T-helper 17 cell (primary cell): ENCODE results near the gene ZNF37A. TPM values are rescaled to one million over a fixed set of nuclear protein-coding genes. Genes with fewer than 3 reads are reported as not detected.
"Not testable (repeated sequence)": the region's sequence is repeated elsewhere in the genome, so short reads cannot be mapped to it uniquely, and the experiment has no call there.

ENCODE experiments used
- ATAC-seq: fragments of 150-1000 bp; cut with Tn5 transposase; 2 replicates; pipeline ENCODE4 v1.10.0; 2021; ENCODE audit warnings: mild to moderate bottlenecking, moderate library complexity
- DNase-seq, 3 donors: peaks; one replicate each; pipeline versions ENCODE4 v3.0.0 to v3.0.0-alpha.2; 2020 to 2021
- H3K9me3 ChIP-seq: one replicate; pipeline ENCODE4 v1.7.0; 2013; ENCODE audit warnings: low read length, mild to moderate bottlenecking; ENCODE audit not compliant: control insufficient read depth, poor library complexity, severe bottlenecking
- H3K27ac Mint-ChIP-seq: one replicate; pipeline ENCODE4 v1.8.0; 2022; ENCODE audit warnings: mild to moderate bottlenecking, moderate library complexity, mixed read lengths
- H3K27me3 Mint-ChIP-seq: one replicate; pipeline ENCODE4 v1.8.0; 2022; ENCODE audit warnings: mixed read lengths
- H3K36me3 Mint-ChIP-seq: one replicate; pipeline ENCODE4 v1.8.0; 2022; ENCODE audit warnings: low read depth, mixed read lengths
- H3K4me1 Mint-ChIP-seq: one replicate; pipeline ENCODE4 v1.8.0; 2022; ENCODE audit warnings: mild to moderate bottlenecking, mixed read lengths
- H3K4me3 Mint-ChIP-seq: one replicate; pipeline ENCODE4 v1.8.0; 2022; ENCODE audit warnings: mild to moderate bottlenecking, moderate library complexity, mixed read lengths
- total RNA-seq, 4 donors: library from RNA in 2 of 4; stranded (reverse) in 2 of 4; gene quantifications; one replicate each; pipeline ENCODE4 v1.2.3 and lab custom pipeline; 2022 to 2026

The ZNF37A gene
- total RNA-seq, 2 donors from 2014 or later, result 18.7 to 21.5 TPM

- peaks cover 9% of the 10 kb centered on the region for H3K9me3 ChIP-seq
- Mint-ChIP-seq H3K4me1 (no peaks in the 10 kb centered on the region), H3K27ac (no peak overlapping the region), H3K36me3 (peaks cover 17% of the 10 kb centered on the region), H3K4me3 (no peak overlapping the region), H3K27me3 (no peaks in the 10 kb centered on the region)
- ATAC-seq, result no peak
- no peak for DNase-seq
Measured at GRCh38 chr10:38102880-38103279, 8.7 kb downstream of the ZNF37A start.

GRCh38 chr10:38103756-38104155, 9.6 kb downstream of the ZNF37A start:
- DNase-seq (no peak), ATAC-seq (no peak)
- H3K4me1 Mint-ChIP-seq, result no peaks in the 10 kb centered on the region
- no peak overlapping the region for H3K4me3 Mint-ChIP-seq
- H3K27ac Mint-ChIP-seq, result no peak overlapping the region
- H3K36me3 Mint-ChIP-seq, result peaks cover 17% of the 10 kb centered on the region
- no peaks in the 10 kb centered on the region for H3K27me3 Mint-ChIP-seq
- H3K9me3 ChIP-seq, result peaks cover 11% of the 10 kb centered on the region

- no peaks in the 10 kb centered on the region for H3K4me1 Mint-ChIP-seq
- no peak overlapping the region for H3K27ac Mint-ChIP-seq
- peaks cover 6% of the 10 kb centered on the region for H3K36me3 Mint-ChIP-seq
- no peak for ATAC-seq
- no peaks in the 10 kb centered on the region for H3K27me3 Mint-ChIP-seq
- no peak for DNase-seq
- H3K9me3 ChIP-seq, result peaks cover 32% of the 10 kb centered on the region
- H3K4me3 Mint-ChIP-seq, result no peak overlapping the region
Measured at GRCh38 chr10:38112159-38112558, 18.0 kb downstream of the ZNF37A start.

GRCh38 chr10:38118072-38118807, 24.1 kb downstream of the ZNF37A start:
- H3K4me3 Mint-ChIP-seq, result no peak overlapping the region
- H3K27me3 Mint-ChIP-seq, result no peaks in the 10 kb centered on the region
- peaks cover 70% of the 10 kb centered on the region for H3K9me3 ChIP-seq
- DNase-seq (no peak), ATAC-seq (no peak)
- peaks cover 8% of the 10 kb centered on the region for H3K36me3 Mint-ChIP-seq
- H3K27ac Mint-ChIP-seq, result peak overlapping the region; percentile 2
- no peaks in the 10 kb centered on the region for H3K4me1 Mint-ChIP-seq

- H3K27ac Mint-ChIP-seq, result no peak overlapping the region
- H3K27me3 Mint-ChIP-seq, result no peaks in the 10 kb centered on the region
- peaks cover 5% of the 10 kb centered on the region for H3K36me3 Mint-ChIP-seq
Measured at GRCh38 chr10:38119038-38119437, 24.9 kb downstream of the ZNF37A start.

GRCh38 chr10:38127812-38128211, 33.7 kb downstream of the ZNF37A start:
- no peak overlapping the region for H3K4me3 Mint-ChIP-seq

More at GRCh38 chr10:38119038-38119437, 24.9 kb downstream of the ZNF37A start:
- ATAC-seq (no peak), DNase-seq (no peak)
- no peak overlapping the region for H3K4me3 Mint-ChIP-seq
- peaks cover 66% of the 10 kb centered on the region for H3K9me3 ChIP-seq
- no peaks in the 10 kb centered on the region for H3K4me1 Mint-ChIP-seq

GRCh38 chr10:38143587-38143986, 49.5 kb downstream of the ZNF37A start:
- ATAC-seq (no peak), DNase-seq (no peak)
- Mint-ChIP-seq H3K4me1 (no peaks in the 10 kb centered on the region), H3K4me3 (no peak overlapping the region), H3K27ac (no peak overlapping the region), H3K27me3 (no peaks in the 10 kb centered on the region), H3K36me3 (no peaks in the 10 kb centered on the region)
- no peaks in the 10 kb centered on the region for H3K9me3 ChIP-seq

More at GRCh38 chr10:38127812-38128211, 33.7 kb downstream of the ZNF37A start:
- no peak overlapping the region for H3K27ac Mint-ChIP-seq
- DNase-seq (no peak), ATAC-seq (no peak)
- H3K36me3 Mint-ChIP-seq, result no peaks in the 10 kb centered on the region
- H3K27me3 Mint-ChIP-seq, result no peaks in the 10 kb centered on the region
- H3K9me3 ChIP-seq, result peaks cover 14% of the 10 kb centered on the region
- no peaks in the 10 kb centered on the region for H3K4me1 Mint-ChIP-seq

GRCh38 chr10:38146579-38147333, 52.6 kb downstream of the ZNF37A start:
- no peak overlapping the region for H3K27ac Mint-ChIP-seq
- H3K4me3 Mint-ChIP-seq, result no peak overlapping the region
- H3K4me1 Mint-ChIP-seq, result no peaks in the 10 kb centered on the region
- no peaks in the 10 kb centered on the region for H3K9me3 ChIP-seq
- DNase-seq (no peak), ATAC-seq (no peak)
- no peaks in the 10 kb centered on the region for H3K36me3 Mint-ChIP-seq
- no peaks in the 10 kb centered on the region for H3K27me3 Mint-ChIP-seq

GRCh38 chr10:38147686-38148085, 53.5 kb downstream of the ZNF37A start:
- H3K4me1 Mint-ChIP-seq, result no peaks in the 10 kb centered on the region
- no peak overlapping the region for H3K27ac Mint-ChIP-seq
- no peak overlapping the region for H3K4me3 Mint-ChIP-seq
- H3K9me3 ChIP-seq, result no peaks in the 10 kb centered on the region
- H3K27me3 Mint-ChIP-seq, result no peaks in the 10 kb centered on the region
- H3K36me3 Mint-ChIP-seq, result no peaks in the 10 kb centered on the region
- ATAC-seq (no peak), DNase-seq (no peak)

- not testable (repeated sequence) for H3K27ac Mint-ChIP-seq, H3K4me3 Mint-ChIP-seq, H3K4me1 Mint-ChIP-seq, ATAC-seq, H3K36me3 Mint-ChIP-seq, H3K9me3 ChIP-seq, DNase-seq, H3K27me3 Mint-ChIP-seq
Measured at GRCh38 chr10:38150891-38151463, 56.8 kb downstream of the ZNF37A start.

GRCh38 chr10:38156416-38157269, 62.5 kb downstream of the ZNF37A start:
- H3K27ac Mint-ChIP-seq, result no peak overlapping the region
- no peaks in the 10 kb centered on the region for H3K36me3 Mint-ChIP-seq
- ATAC-seq, result no peak
- no peaks in the 10 kb centered on the region for H3K27me3 Mint-ChIP-seq
- H3K4me3 Mint-ChIP-seq, result no peak overlapping the region
- H3K4me1 Mint-ChIP-seq, result no peaks in the 10 kb centered on the region
- no peak for DNase-seq
- no peaks in the 10 kb centered on the region for H3K9me3 ChIP-seq

- no peak overlapping the region for H3K27ac Mint-ChIP-seq
- H3K36me3 Mint-ChIP-seq, result no peaks in the 10 kb centered on the region
- DNase-seq (no peak), ATAC-seq (no peak)
- no peaks in the 10 kb centered on the region for H3K9me3 ChIP-seq
- no peaks in the 10 kb centered on the region for H3K4me1 Mint-ChIP-seq
- H3K4me3 Mint-ChIP-seq, result no peak overlapping the region
- H3K27me3 Mint-ChIP-seq, result no peaks in the 10 kb centered on the region
Measured at GRCh38 chr10:38157270-38157685, 63.1 kb downstream of the ZNF37A start.

GRCh38 chr10:38159004-38159403, 64.9 kb downstream of the ZNF37A start:
- no peaks in the 10 kb centered on the region for H3K4me1 Mint-ChIP-seq
- H3K4me3 Mint-ChIP-seq, result no peak overlapping the region
- H3K27me3 Mint-ChIP-seq, result no peaks in the 10 kb centered on the region
- no peaks in the 10 kb centered on the region for H3K9me3 ChIP-seq
- H3K27ac Mint-ChIP-seq, result no peak overlapping the region
- no peaks in the 10 kb centered on the region for H3K36me3 Mint-ChIP-seq
- DNase-seq, result no peak
- no peak for ATAC-seq
